ENCODE measurements around the gene TMEM239.

Gene TMEM239

DNA sequence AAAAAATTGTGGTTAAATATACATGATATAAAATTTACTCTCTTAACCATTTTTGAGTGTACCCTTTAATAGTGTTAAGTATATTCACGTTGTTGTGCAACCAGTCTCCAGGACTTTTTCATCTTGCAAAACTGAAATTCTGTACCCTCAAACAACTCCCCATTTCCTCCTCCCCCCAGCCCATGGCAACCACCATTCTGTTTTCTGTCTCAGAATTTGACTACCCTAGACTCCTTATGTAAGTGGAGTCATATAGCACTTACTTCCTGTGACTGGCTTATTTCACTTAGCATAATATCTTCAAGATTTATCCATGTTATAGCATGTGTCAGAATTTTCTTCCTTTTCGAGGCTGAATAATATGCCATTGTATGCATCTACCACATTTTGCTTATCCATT is 29.4 kb downstream of the TMEM239 start:
- in situ Hi-C loops (cut with HindIII; ENCODE audit: low sequenced_read_pairs): no loop called here

DNA sequence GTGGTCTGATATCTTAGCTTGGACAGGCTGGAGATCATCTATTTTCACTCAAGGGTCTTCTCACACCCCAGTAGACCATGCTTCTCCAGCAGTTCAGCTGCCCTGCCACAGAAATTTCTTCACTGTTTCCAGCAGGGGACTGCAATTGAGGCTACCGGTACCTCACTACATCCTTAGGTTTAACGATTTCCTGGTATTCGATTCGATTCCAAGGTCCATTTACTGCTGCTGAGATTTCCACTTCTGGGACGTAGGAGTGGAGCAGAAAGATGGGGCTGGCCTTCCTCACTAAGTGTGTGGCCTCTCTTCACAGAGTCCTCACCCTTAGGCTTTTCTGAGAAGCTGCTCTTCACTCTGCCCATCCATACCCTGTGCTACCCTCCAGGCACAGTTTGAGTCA is 30.5 kb downstream of the TMEM239 start:
- in situ Hi-C loops (cut with HindIII; ENCODE audit: low sequenced_read_pairs): no loop called here

DNA sequence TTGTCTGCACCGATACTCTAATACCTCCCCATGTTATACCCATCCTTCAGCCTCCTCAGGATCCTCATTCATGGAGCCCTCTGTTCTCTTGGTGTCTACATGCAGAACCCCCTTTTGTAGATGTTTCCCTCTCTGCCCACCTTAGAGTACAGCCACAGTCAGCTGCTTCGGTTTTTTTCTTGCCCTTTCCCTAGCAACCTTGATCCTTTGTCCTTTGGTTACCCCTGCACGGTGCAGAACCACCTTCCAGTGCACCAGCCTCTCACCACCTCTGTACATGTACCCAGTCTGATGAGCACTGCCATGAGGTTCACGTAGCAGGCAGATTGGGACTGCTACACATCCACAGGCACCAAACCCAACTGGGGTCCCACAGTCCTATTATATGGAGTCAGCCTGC is 31.6 kb downstream of the TMEM239 start:
- in situ Hi-C loops (cut with HindIII; ENCODE audit: low sequenced_read_pairs): no loop called here

DNA sequence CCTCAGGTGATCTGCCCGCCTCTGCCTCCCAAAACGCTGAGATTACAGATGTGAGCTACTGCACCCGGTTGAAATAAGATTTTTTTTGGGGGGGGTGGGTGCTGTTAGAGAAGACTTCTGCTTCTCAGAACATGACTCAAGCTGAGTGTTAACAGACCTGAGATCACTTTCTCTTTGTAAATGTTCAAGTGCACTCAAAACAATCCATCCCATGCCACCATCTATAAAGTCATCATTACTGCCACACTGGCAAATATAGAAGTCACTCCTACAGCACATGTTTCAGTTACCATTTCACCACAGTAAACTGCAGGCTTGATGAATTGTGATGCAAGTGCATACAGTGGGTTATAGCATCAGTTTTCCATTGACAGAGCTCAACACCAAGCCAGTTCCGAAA is 33.4 kb downstream of the TMEM239 start:
- in situ Hi-C loops (cut with HindIII; ENCODE audit: low sequenced_read_pairs): no loop called here

DNA sequence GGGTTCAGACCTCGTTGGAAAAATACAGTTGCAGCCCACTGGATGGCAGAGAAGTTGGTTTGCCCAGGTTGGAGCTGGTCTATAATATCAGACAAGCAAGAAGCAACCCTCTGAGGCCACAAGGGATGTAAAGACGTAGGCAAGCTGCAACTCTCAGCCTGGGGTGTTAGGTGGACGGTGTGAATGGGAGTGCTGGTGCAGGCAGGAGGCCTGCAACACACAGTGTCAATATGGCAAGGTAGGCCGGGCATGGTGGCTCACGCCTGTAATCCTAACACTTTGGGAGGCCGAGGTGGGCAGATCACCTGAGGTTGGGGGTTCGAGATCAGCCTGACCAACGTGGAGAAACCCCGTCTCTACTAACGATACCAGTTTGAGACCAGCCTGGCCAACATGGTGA is 34.9 kb downstream of the TMEM239 start:
- in situ Hi-C loops (cut with HindIII; ENCODE audit: low sequenced_read_pairs): no loop called here

DNA sequence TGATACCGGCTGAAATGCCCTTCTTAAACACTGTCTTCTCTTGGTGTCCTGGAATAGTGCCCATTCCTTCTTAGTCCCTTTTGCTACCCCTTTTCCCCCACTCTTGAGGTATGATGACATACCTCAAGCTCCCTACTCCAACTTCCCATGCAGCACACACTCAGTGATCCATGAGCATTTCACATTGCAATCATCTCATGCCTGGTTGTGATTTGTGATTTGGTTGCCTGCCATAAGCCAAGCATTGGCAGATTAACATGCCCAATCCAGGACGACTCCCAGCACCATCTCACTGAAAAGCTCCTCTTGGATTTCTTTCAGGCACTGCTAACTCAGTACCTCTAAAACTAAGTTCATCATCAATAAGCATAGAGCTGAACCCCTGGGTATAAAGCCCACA is 42.4 kb downstream of the TMEM239 start:
- in situ Hi-C loops (cut with HindIII; ENCODE audit: low sequenced_read_pairs): no loop called here

DNA sequence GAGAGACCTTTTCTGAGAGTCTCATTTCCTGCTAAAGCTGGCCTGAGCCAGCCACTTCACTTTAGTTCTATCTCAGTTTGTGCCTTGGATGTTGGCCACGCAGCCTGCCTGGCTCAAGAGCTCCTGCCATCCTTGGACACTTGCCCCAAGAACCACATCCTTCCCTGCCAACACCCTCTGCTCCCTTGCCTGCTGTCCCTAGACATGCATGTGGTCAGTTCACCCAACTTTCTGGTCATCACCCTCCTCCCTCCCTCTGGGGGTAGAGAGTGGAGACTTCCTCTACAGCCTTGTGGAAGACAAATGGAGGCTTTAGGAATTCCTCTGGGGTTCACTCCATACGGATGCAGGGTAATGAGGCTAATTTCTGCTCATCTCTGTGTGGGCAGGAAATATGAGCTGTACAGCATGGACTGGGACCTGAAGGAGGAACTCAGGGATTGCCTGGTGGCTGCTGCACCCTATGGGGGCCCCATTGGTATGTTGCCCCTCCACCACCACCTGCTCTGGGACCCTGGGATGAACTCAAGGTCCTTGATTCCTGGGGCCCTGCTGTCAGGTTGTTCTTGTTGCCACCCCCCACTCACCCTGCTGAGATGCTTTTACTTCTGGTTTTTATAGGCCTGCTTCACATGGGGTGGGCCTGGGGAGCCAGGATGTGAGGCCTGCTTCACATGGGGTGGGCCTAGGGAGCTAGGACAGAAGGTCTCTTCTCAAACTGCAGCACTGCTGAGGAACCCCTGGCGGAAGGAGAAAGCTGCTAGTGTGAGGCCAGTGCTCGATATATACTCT is 43.4 kb downstream of the TMEM239 start:
- in situ Hi-C loops (cut with HindIII; ENCODE audit: low sequenced_read_pairs): no loop called here

DNA sequence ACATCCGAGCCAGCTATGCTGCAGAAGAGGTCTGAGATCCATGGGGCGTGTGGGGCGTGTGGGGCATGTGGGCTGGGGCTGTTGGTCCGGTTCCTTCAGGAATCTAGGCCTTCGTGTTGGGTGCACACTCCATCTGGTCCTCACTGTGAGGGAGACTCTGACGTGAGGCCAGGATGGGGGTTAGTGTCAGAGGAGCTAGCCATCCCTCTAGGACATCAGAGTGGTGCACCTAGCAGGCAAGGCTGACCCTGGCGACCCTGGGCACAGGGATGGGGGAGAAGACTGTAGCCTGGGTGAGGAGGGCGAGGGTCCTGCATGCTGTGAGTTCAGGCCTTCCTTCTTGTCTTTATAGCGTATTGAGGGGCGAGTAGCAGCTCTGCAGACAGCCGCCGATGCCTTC is 48.5 kb downstream of the TMEM239 start:
- in situ Hi-C loops (cut with HindIII; ENCODE audit: low sequenced_read_pairs): loop anchor here (5.0 kb wide), 1 partner anchor 102 kb away; no protein-coding TSS in a partner anchor

DNA sequence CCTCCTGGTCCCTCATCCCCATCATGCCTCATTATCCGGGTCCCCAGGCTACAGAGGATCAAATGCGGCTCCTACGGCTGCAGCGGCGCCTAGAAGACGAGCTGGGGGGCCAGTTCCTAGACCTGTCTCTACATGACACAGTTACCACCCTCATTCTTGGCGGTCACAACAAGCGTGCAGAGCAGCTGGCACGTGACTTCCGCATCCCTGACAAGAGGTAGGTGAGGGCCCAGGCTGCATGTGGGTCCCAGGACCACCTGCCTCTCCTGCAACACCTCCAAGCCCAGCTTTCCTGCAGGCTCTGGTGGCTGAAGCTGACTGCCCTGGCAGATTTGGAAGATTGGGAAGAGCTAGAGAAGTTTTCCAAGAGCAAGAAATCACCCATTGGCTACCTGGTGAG is 48.9 kb downstream of the TMEM239 start:
- in situ Hi-C loops (cut with HindIII; ENCODE audit: low sequenced_read_pairs): loop anchor here (5.0 kb wide), 1 partner anchor 103 kb away; no protein-coding TSS in a partner anchor

DNA sequence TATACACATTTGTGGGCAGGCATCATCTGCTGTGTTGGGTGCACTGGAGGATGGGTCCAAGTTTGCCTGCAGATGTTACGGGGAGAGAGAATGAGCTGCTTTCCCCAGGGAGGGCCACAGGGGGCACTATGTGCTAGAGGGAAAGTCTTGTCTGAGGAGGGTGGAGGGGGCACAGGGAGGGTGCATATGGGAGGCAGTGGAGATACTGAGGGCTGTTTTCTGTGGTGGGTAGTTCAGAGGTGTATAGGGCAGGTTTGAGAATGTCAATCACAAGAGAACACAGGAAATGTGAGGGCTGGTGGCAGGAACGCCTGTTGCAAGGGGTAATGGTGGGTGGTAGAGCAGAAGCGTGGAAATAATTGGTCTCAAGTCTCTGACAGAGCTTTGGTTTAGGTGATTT is 49.5 kb downstream of the TMEM239 start:
- in situ Hi-C loops (cut with HindIII; ENCODE audit: low sequenced_read_pairs): loop anchor here (5.0 kb wide), 1 partner anchor 103 kb away; no protein-coding TSS in a partner anchor

DNA sequence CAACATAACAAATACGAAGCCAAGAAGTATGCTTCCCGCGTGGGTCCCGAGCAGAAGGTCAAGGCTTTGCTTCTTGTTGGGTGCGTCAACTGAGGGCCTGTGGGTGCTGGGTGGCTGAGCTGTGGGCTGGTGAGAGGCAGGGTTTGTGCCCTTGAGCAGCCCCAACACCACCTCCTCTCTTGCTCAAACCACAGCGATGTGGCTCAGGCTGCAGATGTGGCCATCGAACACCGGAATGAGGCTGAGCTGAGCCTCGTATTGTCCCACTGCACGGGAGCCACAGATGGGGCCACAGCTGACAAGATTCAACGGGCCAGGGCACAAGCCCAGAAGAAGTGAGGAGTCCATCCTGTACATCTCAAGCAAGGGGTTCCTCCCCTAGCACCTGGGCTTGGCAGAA is 50.1 kb downstream of the TMEM239 start:
- in situ Hi-C loops (cut with HindIII; ENCODE audit: low sequenced_read_pairs): loop anchor here (5.0 kb wide), 1 partner anchor 104 kb away; no protein-coding TSS in a partner anchor

DNA sequence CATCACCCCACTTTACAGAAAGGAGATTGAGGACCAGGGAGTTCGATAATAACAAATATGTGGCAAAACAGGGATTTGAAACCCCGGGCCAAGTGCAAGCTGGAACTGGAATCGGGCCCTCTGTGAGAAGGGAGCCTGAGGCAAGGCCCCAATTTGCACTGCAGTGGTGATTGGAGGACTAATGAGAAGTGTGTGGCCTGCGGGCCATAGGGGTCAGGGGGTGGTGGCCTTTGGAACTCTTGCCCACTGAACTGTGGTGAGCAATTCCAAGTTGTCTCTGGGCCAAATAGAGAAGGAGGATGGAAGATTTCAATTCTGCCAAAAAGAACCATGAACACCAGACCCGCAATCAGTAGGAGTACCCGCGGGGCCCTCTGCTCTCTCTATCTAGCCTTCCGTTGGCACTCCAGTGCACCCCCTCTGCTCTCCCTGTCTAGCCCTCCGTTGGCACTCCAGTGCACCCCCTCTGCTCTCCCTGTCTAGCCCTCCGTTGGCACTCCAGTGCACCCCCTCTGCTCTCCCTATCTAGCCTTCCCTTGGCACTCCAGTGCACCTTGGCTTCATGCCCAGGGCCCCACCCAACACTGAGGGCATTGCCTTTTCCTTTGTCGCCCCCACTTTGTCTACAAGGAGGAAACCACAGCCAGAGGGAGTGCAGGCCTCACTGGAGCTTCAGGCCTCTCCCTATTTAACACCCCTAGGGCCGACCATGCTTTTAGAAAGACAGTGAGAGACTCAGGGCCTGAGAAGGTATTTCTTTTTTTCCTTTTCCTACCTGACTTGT is 51.1 kb downstream of the TMEM239 start:
- in situ Hi-C loops (cut with HindIII; ENCODE audit: low sequenced_read_pairs): loop anchor here (5.0 kb wide), 1 partner anchor 105 kb away; no protein-coding TSS in a partner anchor

Data from endothelial cell of hepatic sinusoid (primary cell).